AG10803 (cell line): ENCODE results near the gene OGN.

Source experiments
- DNase-seq: peaks from one replicate; pipeline ENCODE4 v3.0.0; 2010; ENCODE audit warnings: low read depth
- H3K4me3 ChIP-seq: 2 replicates; pipeline ENCODE4 v1.5.1; 2011; ENCODE audit warnings: mild to moderate bottlenecking, low read length, control low read depth
- TF ChIP-seq, protein P1 (sequence below): conservative IDR thresholded peaks from 2 replicates; pipeline ENCODE4 v1.5.1; 2011; ENCODE audit warnings: mild to moderate bottlenecking, low read length, control low read depth, inconsistent platforms

Gene OGN

DNA sequence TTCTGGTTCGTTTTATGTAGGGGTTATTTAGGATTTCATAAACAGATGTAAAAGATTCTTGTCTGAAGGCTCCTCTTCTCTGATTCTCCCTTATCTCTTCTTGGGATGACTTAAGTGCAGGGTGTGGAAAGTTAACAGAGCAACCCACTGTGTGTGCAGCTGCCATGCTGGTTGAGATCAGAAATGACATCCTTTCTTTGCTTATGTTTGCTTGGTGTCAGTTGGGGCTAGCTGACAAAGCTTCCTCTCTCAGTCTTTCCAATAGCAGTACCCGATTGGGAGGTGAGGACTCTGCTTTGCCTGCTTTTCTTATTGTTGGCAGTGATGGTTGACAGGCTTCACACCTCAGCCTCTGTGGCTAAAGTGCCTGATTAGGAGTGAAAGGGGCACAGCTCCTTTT is 26.5 kb downstream of the OGN start:
- TF ChIP-seq, protein P1, sequence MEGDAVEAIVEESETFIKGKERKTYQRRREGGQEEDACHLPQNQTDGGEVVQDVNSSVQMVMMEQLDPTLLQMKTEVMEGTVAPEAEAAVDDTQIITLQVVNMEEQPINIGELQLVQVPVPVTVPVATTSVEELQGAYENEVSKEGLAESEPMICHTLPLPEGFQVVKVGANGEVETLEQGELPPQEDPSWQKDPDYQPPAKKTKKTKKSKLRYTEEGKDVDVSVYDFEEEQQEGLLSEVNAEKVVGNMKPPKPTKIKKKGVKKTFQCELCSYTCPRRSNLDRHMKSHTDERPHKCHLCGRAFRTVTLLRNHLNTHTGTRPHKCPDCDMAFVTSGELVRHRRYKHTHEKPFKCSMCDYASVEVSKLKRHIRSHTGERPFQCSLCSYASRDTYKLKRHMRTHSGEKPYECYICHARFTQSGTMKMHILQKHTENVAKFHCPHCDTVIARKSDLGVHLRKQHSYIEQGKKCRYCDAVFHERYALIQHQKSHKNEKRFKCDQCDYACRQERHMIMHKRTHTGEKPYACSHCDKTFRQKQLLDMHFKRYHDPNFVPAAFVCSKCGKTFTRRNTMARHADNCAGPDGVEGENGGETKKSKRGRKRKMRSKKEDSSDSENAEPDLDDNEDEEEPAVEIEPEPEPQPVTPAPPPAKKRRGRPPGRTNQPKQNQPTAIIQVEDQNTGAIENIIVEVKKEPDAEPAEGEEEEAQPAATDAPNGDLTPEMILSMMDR: no peak
- no peak overlapping the region for H3K4me3 ChIP-seq
- DNase-seq: no peak

DNA sequence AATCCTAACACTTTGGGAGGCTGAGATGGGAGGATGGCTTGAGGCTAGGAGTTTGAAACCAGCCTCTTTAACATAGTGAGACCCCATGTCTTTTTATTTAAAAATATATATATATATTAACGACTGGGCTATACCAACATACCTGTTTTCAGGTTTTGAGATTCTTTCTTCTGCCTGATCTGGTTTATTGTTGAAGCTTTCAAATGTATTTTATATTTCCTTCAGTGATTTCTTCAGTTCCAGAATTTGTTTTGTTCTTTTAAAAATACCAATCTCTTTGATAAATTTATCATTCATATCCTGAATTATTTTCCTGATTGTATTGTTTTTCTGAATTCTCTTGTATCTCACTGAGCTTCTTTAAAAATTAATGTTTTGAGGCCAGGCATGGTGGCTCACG is 31.2 kb downstream of the OGN start:
- H3K4me3 ChIP-seq: no peak overlapping the region
- no peak for DNase-seq
- TF ChIP-seq, protein P1: no peak

DNA sequence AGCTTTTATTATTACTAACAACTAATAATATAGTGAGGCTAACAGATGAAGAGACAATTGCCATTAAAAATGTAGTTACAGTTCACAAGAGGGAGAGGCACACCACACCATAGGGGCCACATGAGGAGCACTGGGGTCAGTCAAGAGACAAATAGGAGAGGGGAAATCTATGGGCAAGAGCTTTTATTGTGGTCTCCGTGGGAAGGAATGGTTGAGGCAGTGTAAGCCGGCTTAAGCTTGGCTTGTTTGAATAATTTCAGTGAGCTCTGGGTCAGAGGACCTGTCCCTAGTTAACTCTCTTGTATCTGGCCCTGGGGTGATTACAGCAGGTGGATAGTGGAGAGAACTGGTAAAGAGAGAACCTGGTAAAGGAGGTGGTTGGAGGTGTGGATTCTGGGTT is 35.3 kb downstream of the OGN start:
- H3K4me3 ChIP-seq: no peak overlapping the region

DNA sequence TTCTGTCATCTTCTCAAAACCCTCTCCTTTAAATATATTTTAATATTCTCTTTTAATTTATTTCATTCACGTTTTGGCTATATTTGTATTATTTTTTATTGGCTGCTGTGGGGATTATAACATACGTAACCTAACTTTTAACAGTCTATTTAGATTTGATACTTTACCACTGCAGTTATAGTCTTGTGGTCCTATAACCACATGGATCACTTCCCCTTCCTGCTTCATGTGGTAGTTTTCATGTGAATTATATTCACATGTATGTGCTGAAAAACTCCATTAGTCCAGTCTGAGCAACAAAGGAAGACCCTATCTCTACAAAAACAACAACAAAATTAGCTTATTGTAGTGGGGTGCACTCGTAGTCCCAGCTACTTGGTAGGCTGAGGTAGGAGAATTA is 44.3 kb downstream of the OGN start:
- TF ChIP-seq, protein P1: no peak
- DNase-seq: no peak
- H3K4me3 ChIP-seq: no peak overlapping the region

More for the DNA sequence above, 35.3 kb downstream of the OGN start:
- no peak for DNase-seq
- TF ChIP-seq, protein P1: no peak

- TF ChIP-seq, protein P1: no peak
- no peak overlapping the region for H3K4me3 ChIP-seq
- no peak for DNase-seq
Observed at GRCh38 chr9:92359394-92359995, 44.9 kb downstream of the OGN start.

DNA sequence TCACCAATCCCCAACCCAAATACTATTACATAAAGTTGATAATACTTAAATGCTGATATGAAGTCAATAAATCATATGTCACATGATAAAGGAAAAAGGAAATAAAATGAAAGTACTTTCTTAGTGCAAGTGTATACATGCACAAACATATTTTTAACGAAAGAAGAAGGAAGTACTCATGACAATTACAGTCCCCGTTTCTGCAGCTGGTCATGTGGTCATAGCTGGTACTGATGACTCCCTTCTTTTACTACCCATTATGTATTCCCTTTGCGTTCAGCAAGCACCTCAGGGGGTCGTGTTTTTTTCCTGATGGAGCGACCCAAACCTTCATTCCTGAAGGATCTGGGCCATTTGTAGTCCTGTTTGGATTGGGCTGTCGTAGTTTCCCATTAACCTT is 51.3 kb downstream of the OGN start:
- no peak overlapping the region for H3K4me3 ChIP-seq
- TF ChIP-seq, protein P1: no peak
- no peak for DNase-seq

- TF ChIP-seq, protein P1: no peak
- no peak overlapping the region for H3K4me3 ChIP-seq
- no peak for DNase-seq
Observed at GRCh38 chr9:92350740-92351133, 53.6 kb downstream of the OGN start.
